Small intestine (tissue), 7 donors: Measurements from ENCODE around the gene RRM1. TPM values are rescaled to one million over a fixed set of nuclear protein-coding genes. Genes with fewer than 3 reads are reported as not detected.

Experiments used
- DNase-seq, 2 donors: peaks; one replicate each; pipeline versions ENCODE4 v3.0.0 to v3.0.0-alpha.2; 2013
- FAIRE-seq: peaks from 2 replicates; lab custom pipeline; 2012; peaks lifted over from hg19 to GRCh38; lab: Jason Lieb, UNC
- H3K27ac ChIP-seq, 3 donors: one replicate each; pipeline ENCODE4 v1.5.1; 2013; ENCODE audit warnings: low read length in 2 of 3, mild to moderate bottlenecking in 2 of 3, control low read depth in 1 of 3, inconsistent platforms in 1 of 3, low read depth in 1 of 3, moderate library complexity in 1 of 3
- H3K27me3 ChIP-seq, 3 donors: one replicate each; pipeline ENCODE4 v1.6.1; 2013; ENCODE audit warnings: low read length in 3 of 3, inconsistent platforms in 1 of 3; ENCODE audit not compliant: control insufficient read depth in 3 of 3, insufficient read depth in 3 of 3
- H3K36me3 ChIP-seq, 3 donors: one replicate each; pipeline ENCODE4 v1.6.1; 2013; ENCODE audit warnings: low read length in 3 of 3, inconsistent platforms in 1 of 3, low read depth in 1 of 3, mild to moderate bottlenecking in 1 of 3, moderate library complexity in 1 of 3; ENCODE audit not compliant: control insufficient read depth in 3 of 3, insufficient read depth in 2 of 3
- H3K4me1 ChIP-seq, 3 donors: one replicate each; pipeline ENCODE4 v1.6.1; 2013; ENCODE audit warnings: low read length in 2 of 3, inconsistent platforms in 1 of 3, low read depth in 1 of 3, mild to moderate bottlenecking in 1 of 3, moderate library complexity in 1 of 3; ENCODE audit not compliant: control insufficient read depth in 3 of 3, insufficient read depth in 2 of 3
- H3K4me3 ChIP-seq, 3 donors: one replicate each; pipeline ENCODE4 v1.5.1; 2013; ENCODE audit warnings: low read length in 3 of 3, control low read depth in 1 of 3, inconsistent platforms in 1 of 3, low read depth in 1 of 3, mild to moderate bottlenecking in 1 of 3, moderate library complexity in 1 of 3
- H3K9me3 ChIP-seq, 2 donors: one replicate each; pipeline ENCODE4 v1.6.1; 2013; ENCODE audit warnings: low read depth in 1 of 2, low read length in 1 of 2; ENCODE audit not compliant: control insufficient read depth in 2 of 2, insufficient read depth in 1 of 2
- WGBS, 3 donors: extraction: QIAGEN DNeasy Blood & Tissue Kit; methylation state at CpG; one replicate each; pipeline ENCODE4 v1.1.7; 2013; 5-methylcytosine and 5-hydroxymethylcytosine counted together
- polyA plus RNA-seq, 4 donors: library from polyadenylated mRNA; stranded (reverse) in 3 of 4; unstranded in 1 of 4; fragments of 200-250 nt in 3 of 4; fragments of 120-200 nt in 1 of 4; gene quantifications; one replicate each; pipeline versions ENCODE4 v1.2.1 to v1.2.3, GENCODE V29; 2013
- donor health status: healthy with polysubstance abuse.
- donor health status: control.
- donor health status: control.
- donor health status: Bipolar disorder and iron deficiency.
- donor health status: healthy.

Gene RRM1
- polyA plus RNA-seq, 4 donors, result 10.3 to 51.8 (median 25.3) TPM

- no peak for FAIRE-seq
- peaks cover 10 to 38% (median 14%) of the 10 kb centered on the region in 3 donors for H3K36me3 ChIP-seq
Observed at GRCh38 chr11:4085575-4085974, 9.0 kb upstream of the RRM1 start.

GRCh38 chr11:4086575-4087353, 7.8 kb upstream of the RRM1 start:
- Histone ChIP-seq H3K36me3 (peaks cover 10 to 45% (median 11%) of the 10 kb centered on the region in 3 donors), H3K9me3 (no peaks in the 10 kb centered on the region), H3K27me3 (no peaks in the 10 kb centered on the region), H3K4me1 (no peaks in the 10 kb centered on the region), H3K27ac (no peak overlapping the region), H3K4me3 (no peak overlapping the region)
- DNase-seq, result no peak
- no peak for FAIRE-seq
- 83 to 88% (median 86%) methylated on average over 8 of the region's 8 CpGs for WGBS, 3 donors

More at GRCh38 chr11:4085575-4085974, 9.0 kb upstream of the RRM1 start:
- no peak overlapping the region for H3K4me3 ChIP-seq
- no peak for DNase-seq
- H3K27ac ChIP-seq, result no peak overlapping the region
- H3K9me3 ChIP-seq, result no peaks in the 10 kb centered on the region
- no peaks in the 10 kb centered on the region for H3K27me3 ChIP-seq
- H3K4me1 ChIP-seq, result no peaks in the 10 kb centered on the region

- peaks cover 10 to 40% (median 11%) of the 10 kb centered on the region in 3 donors for H3K36me3 ChIP-seq
- H3K27ac ChIP-seq, result no peak overlapping the region
- 91 to 96% (median 92%) methylated on average over 5 of the region's 5 CpGs for WGBS, 3 donors
Observed at GRCh38 chr11:4087551-4087950, 7.0 kb upstream of the RRM1 start.

GRCh38 chr11:4090258-4090657, 4.3 kb upstream of the RRM1 start:
- FAIRE-seq, result no peak
- DNase-seq, result no peak
- Histone ChIP-seq H3K36me3 (peaks cover 4 to 22% (median 6%) of the 10 kb centered on the region in 3 donors), H3K4me3 (no peak overlapping the region), H3K4me1 (peaks cover 0 to 2% (median 0%) of the 10 kb centered on the region in 3 donors), H3K9me3 (no peaks in the 10 kb centered on the region), H3K27me3 (no peaks in the 10 kb centered on the region), H3K27ac (no peak overlapping the region)
- WGBS, 3 donors, result 64 to 88% (median 67%) methylated on average over 2 of the region's 2 CpGs

More at GRCh38 chr11:4087551-4087950, 7.0 kb upstream of the RRM1 start:
- DNase-seq (no peak), FAIRE-seq (no peak)
- Histone ChIP-seq H3K27me3 (no peaks in the 10 kb centered on the region), H3K4me1 (no peaks in the 10 kb centered on the region), H3K9me3 (no peaks in the 10 kb centered on the region), H3K4me3 (no peak overlapping the region)

- no peak for DNase-seq
- Histone ChIP-seq H3K9me3 (no peaks in the 10 kb centered on the region), H3K4me3 (no peak overlapping the region), H3K27ac (no peak overlapping the region), H3K4me1 (peaks cover 3 to 9% (median 4%) of the 10 kb centered on the region in 3 donors), H3K27me3 (no peaks in the 10 kb centered on the region), H3K36me3 (peaks cover 3 to 13% (median 6%) of the 10 kb centered on the region in 3 donors)
- no peak for FAIRE-seq
- 20 to 37% (median 21%) methylated on average over 2 of the region's 2 CpGs for WGBS, 3 donors
Observed at GRCh38 chr11:4092026-4092425, 2.6 kb upstream of the RRM1 start.

- 67 to 71% (median 70%) methylated on average over 25 of the region's 25 CpGs for WGBS, 3 donors
Observed at GRCh38 chr11:4093519-4094347, 866 bp upstream of the RRM1 start.

GRCh38 chr11:4095509-4096230, 1.1 kb downstream of the RRM1 start:
- Histone ChIP-seq H3K4me3 (peak overlapping the region in 2 of 3 donors; percentile 76 to 84), H3K36me3 (peaks cover 0 to 8% (median 0%) of the 10 kb centered on the region in 3 donors), H3K9me3 (no peaks in the 10 kb centered on the region), H3K27me3 (no peaks in the 10 kb centered on the region), H3K27ac (peak overlapping the region in 2 of 3 donors; percentile 93 to 94), H3K4me1 (peaks cover 3 to 9% (median 6%) of the 10 kb centered on the region in 3 donors)
- WGBS, 3 donors, result 10 to 17% (median 11%) methylated on average over 10 of the region's 10 CpGs
- FAIRE-seq (no peak), DNase-seq (peak; percentile 10 to 15)

More at GRCh38 chr11:4093519-4094347, 866 bp upstream of the RRM1 start:
- Histone ChIP-seq H3K4me3 (peak overlapping the region; percentile 60 to 84 (median 76)), H3K9me3 (no peaks in the 10 kb centered on the region), H3K4me1 (peaks cover 3 to 9% (median 4%) of the 10 kb centered on the region in 3 donors), H3K27me3 (no peaks in the 10 kb centered on the region), H3K27ac (peak overlapping the region; percentile 60 to 94 (median 93)), H3K36me3 (peaks cover 0 to 9% (median 0%) of the 10 kb centered on the region in 3 donors)
- FAIRE-seq (no peak), DNase-seq (no peak)
